IMR-90 (cell line): ENCODE measurements around the gene LRP3.

Source experiments
- BHLHE40 ChIP-seq: fragments of 150-350 bp; IDR thresholded peaks from 2 replicates; pipeline ENCODE4 v1.6.1; 2016; ENCODE audit warnings: mild to moderate bottlenecking, low read depth, low read length
- CEBPB ChIP-seq: IDR thresholded peaks from 2 replicates; pipeline ENCODE4 v1.6.1; 2012; ENCODE audit warnings: low read depth, low read length, improper control_type of control experiment
- CHD1 ChIP-seq: IDR thresholded peaks from 2 replicates; pipeline ENCODE4 v1.6.1; 2012; ENCODE audit warnings: low read depth, low read length, improper control_type of control experiment
- MAFK ChIP-seq: IDR thresholded peaks from 2 replicates; pipeline ENCODE4 v1.6.1; 2012; ENCODE audit warnings: low read depth, low read length, improper control_type of control experiment
- MAZ ChIP-seq: IDR thresholded peaks from 2 replicates; pipeline ENCODE4 v1.6.1; 2012; ENCODE audit warnings: low read depth, mild to moderate bottlenecking, low read length, improper control_type of control experiment, moderate library complexity, borderline replicate concordance
- MXI1 ChIP-seq: IDR thresholded peaks from 2 replicates; pipeline ENCODE4 v1.6.1; 2012; ENCODE audit warnings: low read depth, mild to moderate bottlenecking, low read length, moderate library complexity, borderline replicate concordance
- POLR2A ChIP-seq: IDR thresholded peaks from 2 replicates; pipeline ENCODE4 v1.6.1; 2012; ENCODE audit warnings: mild to moderate bottlenecking, low read depth, low read length
- RAD21 ChIP-seq: IDR thresholded peaks from 2 replicates; pipeline ENCODE4 v1.6.1; 2012; ENCODE audit warnings: low read length, improper control_type of control experiment
- RCOR1 ChIP-seq: IDR thresholded peaks from 2 replicates; pipeline ENCODE4 v1.6.1; 2012; ENCODE audit warnings: mild to moderate bottlenecking, low read length, improper control_type of control experiment; ENCODE audit not compliant: insufficient replicate concordance
- SMC3 ChIP-seq: fragments of 150-350 bp; IDR thresholded peaks from 2 replicates; pipeline ENCODE4 v1.6.1; 2016; ENCODE audit warnings: low read depth, mild to moderate bottlenecking, antibody characterized with exemption, low read length, moderate library complexity
- TF ChIP-seq, protein P1 (sequence below): conservative IDR thresholded peaks from 2 replicates; pipeline ENCODE4 v1.5.1; 2012; ENCODE audit warnings: mild to moderate bottlenecking, low read depth, low read length, improper control_type of control experiment
- TF ChIP-seq, protein P2 (sequence below): fragments of 150-350 bp; IDR thresholded peaks from 2 replicates; pipeline ENCODE4 v1.6.1; 2016; ENCODE audit warnings: low read depth, mild to moderate bottlenecking, low read length, moderate library complexity, borderline replicate concordance
- TF ChIP-seq, protein P3 (sequence below): fragments of 150-350 bp; IDR thresholded peaks from 2 replicates; pipeline ENCODE4 v1.6.1; 2017; ENCODE audit warnings: mild to moderate bottlenecking, antibody characterized with exemption, low read length, low read depth

DNA sequence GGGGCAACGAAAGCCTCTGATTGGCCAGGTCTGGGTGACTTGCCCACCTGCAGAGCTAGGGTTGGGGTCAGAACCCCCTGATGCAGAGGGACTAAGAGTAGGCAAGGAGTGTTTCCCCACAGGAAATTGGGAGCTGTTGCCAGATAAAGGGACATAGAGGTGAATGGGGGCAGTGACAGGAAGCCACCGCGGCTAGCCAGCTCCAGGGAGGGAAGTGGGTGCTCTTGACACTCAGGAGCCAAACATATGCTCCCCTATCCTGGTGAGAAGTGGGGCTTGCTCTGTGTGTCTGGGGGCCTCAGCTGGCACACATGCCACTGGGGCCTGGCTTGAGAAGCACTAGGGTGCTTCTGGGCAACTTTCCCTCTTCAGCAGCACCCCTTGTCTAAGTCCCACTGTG is 36.2 kb upstream of the LRP3 start:
- TF ChIP-seq, protein P1, sequence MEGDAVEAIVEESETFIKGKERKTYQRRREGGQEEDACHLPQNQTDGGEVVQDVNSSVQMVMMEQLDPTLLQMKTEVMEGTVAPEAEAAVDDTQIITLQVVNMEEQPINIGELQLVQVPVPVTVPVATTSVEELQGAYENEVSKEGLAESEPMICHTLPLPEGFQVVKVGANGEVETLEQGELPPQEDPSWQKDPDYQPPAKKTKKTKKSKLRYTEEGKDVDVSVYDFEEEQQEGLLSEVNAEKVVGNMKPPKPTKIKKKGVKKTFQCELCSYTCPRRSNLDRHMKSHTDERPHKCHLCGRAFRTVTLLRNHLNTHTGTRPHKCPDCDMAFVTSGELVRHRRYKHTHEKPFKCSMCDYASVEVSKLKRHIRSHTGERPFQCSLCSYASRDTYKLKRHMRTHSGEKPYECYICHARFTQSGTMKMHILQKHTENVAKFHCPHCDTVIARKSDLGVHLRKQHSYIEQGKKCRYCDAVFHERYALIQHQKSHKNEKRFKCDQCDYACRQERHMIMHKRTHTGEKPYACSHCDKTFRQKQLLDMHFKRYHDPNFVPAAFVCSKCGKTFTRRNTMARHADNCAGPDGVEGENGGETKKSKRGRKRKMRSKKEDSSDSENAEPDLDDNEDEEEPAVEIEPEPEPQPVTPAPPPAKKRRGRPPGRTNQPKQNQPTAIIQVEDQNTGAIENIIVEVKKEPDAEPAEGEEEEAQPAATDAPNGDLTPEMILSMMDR, result no peak
- TF ChIP-seq RCOR1 (no peak), CEBPB (no peak), POLR2A (no peak), RAD21 (no peak), SMC3 (no peak), MXI1 (no peak), MAZ (no peak), BHLHE40 (no peak), CHD1 (no peak), MAFK (no peak)
- TF ChIP-seq, protein P2, sequence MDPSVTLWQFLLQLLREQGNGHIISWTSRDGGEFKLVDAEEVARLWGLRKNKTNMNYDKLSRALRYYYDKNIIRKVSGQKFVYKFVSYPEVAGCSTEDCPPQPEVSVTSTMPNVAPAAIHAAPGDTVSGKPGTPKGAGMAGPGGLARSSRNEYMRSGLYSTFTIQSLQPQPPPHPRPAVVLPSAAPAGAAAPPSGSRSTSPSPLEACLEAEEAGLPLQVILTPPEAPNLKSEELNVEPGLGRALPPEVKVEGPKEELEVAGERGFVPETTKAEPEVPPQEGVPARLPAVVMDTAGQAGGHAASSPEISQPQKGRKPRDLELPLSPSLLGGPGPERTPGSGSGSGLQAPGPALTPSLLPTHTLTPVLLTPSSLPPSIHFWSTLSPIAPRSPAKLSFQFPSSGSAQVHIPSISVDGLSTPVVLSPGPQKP, result no peak
- TF ChIP-seq, protein P3, sequence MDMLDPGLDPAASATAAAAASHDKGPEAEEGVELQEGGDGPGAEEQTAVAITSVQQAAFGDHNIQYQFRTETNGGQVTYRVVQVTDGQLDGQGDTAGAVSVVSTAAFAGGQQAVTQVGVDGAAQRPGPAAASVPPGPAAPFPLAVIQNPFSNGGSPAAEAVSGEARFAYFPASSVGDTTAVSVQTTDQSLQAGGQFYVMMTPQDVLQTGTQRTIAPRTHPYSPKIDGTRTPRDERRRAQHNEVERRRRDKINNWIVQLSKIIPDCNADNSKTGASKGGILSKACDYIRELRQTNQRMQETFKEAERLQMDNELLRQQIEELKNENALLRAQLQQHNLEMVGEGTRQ, result no peak
